Sigmoid colon (tissue), 7 donors: ENCODE results near the gene IPCEF1. TPM values are rescaled to one million over a fixed set of nuclear protein-coding genes. Genes with fewer than 3 reads are reported as not detected.

Source experiments
- DNase-seq: peaks from one replicate; pipeline ENCODE4 v3.0.0-alpha.2; 2019
- H3K27ac ChIP-seq, 4 donors: fragments of 200-600 bp; sonication (generic); one replicate each; pipeline ENCODE4 v1.5.1; 2016 to 2019; ENCODE audit warnings: mild to moderate bottlenecking in 1 of 4
- H3K27me3 ChIP-seq, 3 donors: fragments of 200-600 bp; sonication (generic); one replicate each; pipeline ENCODE4 v1.5.1; 2019; ENCODE audit warnings: mild to moderate bottlenecking in 1 of 3
- H3K36me3 ChIP-seq, 4 donors: fragments of 200-600 bp; sonication (generic); one replicate each; pipeline ENCODE4 v1.5.1; 2016 to 2019
- H3K4me1 ChIP-seq, 4 donors: fragments of 200-600 bp; sonication (generic); one replicate each; pipeline ENCODE4 v1.5.1; 2017 to 2019
- H3K4me3 ChIP-seq, 4 donors: fragments of 200-600 bp; sonication (generic); one replicate each; pipeline ENCODE4 v1.5.1; 2017 to 2019; ENCODE audit warnings: mild to moderate bottlenecking in 2 of 4, moderate library complexity in 1 of 4
- H3K9me3 ChIP-seq, 4 donors: fragments of 200-600 bp in 3 of 4; sonication (generic) in 3 of 4; one replicate each; pipeline versions ENCODE4 v1.5.1 to v1.6.1; 2013 to 2019
- EP300 ChIP-seq, 4 donors: sonication (generic); formaldehyde crosslinking; IDR thresholded peaks; one replicate each; pipeline ENCODE4 v1.6.1; 2017; ENCODE audit warnings: antibody characterized with exemption in 4 of 4
- POLR2A ChIP-seq, 2 donors: fragments of 450-650 bp; IDR thresholded peaks; one replicate each; pipeline ENCODE4 v1.6.1; 2016; ENCODE audit warnings: antibody characterized with exemption in 2 of 2, mild to moderate bottlenecking in 2 of 2, moderate library complexity in 2 of 2
- POLR2AphosphoS5 ChIP-seq, 4 donors: sonication (generic); formaldehyde crosslinking; IDR thresholded peaks; one replicate each; pipeline ENCODE4 v1.6.1; 2017; ENCODE audit warnings: antibody characterized with exemption in 4 of 4
- WGBS, 2 donors: extraction: QIAGEN DNeasy Blood & Tissue Kit; methylation state at CpG; one replicate each; pipeline ENCODE4 v1.1.7; 2013; 5-methylcytosine and 5-hydroxymethylcytosine counted together
- intact Hi-C: fragments of 100-400 bp; cut with DNase I; formaldehyde crosslinking; loops from one replicate; pipeline ENCODE4 v1.15.1; 2023
- polyA plus RNA-seq, 3 donors: library from polyadenylated mRNA; stranded (reverse); fragments of 200-250 nt; gene quantifications; one replicate each; pipeline ENCODE4 v1.2.3, GENCODE V29; 2013
- total RNA-seq, 4 donors: library from RNA; depleted of rRNA; stranded (reverse); fragments of >200 nt; gene quantifications; one replicate each; pipeline ENCODE4 v1.1.0, GENCODE V29; 2016
- TF ChIP-seq, protein P1 (sequence below), 4 experiments: fragments of 450-650 bp in 3 of 4; fragments of 200-600 bp in 1 of 4; IDR thresholded peaks; one replicate each; pipeline ENCODE4 v1.5.1; 2016 to 2019; ENCODE audit warnings: antibody characterized with exemption in 4 of 4, mild to moderate bottlenecking in 3 of 4, moderate library complexity in 2 of 4
- donor health status: healthy with polysubstance abuse.
- donor health status: Bipolar disorder and iron deficiency.
- donor health status: healthy.

Gene IPCEF1
- total and polyA plus RNA-seq, 7 donors: 0.28 to 5.5 (median 0.71) TPM

DNA sequence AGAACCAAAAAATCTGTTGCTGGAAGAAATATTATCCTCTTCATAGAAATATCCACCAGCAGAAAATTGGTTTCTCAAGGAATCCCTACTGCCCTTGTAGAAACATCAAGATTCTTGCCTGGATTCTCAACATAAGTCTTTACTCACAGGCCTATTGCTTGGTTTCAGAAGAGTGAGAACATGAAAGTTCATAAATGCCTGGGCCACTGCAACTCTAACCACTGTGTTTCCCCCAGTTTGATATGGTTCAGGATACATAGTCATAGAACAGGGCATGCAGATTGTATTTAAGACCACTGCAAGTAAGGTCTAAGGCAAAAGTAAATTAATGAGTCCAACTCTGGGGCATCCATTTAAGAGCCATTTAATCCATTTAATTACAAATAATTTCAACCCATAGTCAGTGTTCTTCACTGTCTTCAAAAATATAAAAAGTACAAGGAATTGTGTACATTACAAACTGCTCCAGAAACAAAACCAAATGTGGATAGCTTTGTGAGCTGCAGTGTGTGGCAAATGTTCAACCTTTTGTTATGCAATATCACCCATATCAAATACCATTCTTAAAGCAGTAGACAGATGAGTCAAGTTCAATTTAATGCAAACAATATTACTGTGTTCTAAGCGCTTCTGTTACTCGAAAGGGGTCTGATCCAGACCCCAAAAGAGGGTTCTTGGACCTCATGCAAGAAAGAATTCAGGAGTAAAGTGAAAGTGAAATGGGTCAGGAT lies 234.2 kb downstream of the IPCEF1 start:
- 87 to 91% methylated on average over 2 of the region's 2 CpGs for WGBS, 2 donors
- no peak for TF ChIP-seq POLR2A (IDR thresholded peaks at IDR 0.05)
- TF ChIP-seq EP300 (IDR thresholded peaks at IDR 0.05): no peak
- no peak for TF ChIP-seq POLR2AphosphoS5 (IDR thresholded peaks at IDR 0.05)
- TF ChIP-seq, protein P1, sequence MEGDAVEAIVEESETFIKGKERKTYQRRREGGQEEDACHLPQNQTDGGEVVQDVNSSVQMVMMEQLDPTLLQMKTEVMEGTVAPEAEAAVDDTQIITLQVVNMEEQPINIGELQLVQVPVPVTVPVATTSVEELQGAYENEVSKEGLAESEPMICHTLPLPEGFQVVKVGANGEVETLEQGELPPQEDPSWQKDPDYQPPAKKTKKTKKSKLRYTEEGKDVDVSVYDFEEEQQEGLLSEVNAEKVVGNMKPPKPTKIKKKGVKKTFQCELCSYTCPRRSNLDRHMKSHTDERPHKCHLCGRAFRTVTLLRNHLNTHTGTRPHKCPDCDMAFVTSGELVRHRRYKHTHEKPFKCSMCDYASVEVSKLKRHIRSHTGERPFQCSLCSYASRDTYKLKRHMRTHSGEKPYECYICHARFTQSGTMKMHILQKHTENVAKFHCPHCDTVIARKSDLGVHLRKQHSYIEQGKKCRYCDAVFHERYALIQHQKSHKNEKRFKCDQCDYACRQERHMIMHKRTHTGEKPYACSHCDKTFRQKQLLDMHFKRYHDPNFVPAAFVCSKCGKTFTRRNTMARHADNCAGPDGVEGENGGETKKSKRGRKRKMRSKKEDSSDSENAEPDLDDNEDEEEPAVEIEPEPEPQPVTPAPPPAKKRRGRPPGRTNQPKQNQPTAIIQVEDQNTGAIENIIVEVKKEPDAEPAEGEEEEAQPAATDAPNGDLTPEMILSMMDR (IDR thresholded peaks at IDR 0.05): no peak

DNA sequence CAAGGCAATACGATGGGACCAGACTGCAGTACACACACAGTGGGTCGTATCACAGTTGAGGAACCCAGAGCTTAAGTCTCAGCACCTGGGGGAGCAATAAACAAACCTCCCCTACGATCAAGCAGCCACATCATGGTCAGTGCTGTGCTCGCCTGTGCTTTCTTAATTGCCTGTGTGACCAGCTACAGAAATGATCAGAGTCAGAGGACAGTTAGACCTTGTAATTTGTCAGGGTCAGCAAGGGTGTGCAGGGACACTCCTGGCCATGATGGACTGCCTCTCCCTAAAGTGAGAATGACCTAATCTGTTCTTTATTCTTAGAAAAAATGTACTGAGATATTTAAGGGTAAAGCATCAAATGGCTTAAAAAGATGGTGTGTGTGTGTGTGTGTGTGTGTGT lies 239.1 kb downstream of the IPCEF1 start:
- 67 to 72% methylated on average over 4 of the region's 4 CpGs for WGBS, 2 donors
- intact Hi-C loops: no loop called here
- H3K27me3 ChIP-seq: no peaks in the 10 kb centered on the region
- no peak overlapping the region for H3K4me3 ChIP-seq
- H3K27ac ChIP-seq: no peak overlapping the region
- DNase-seq: no peak
- TF ChIP-seq POLR2AphosphoS5 (IDR thresholded peaks at IDR 0.05) (no peak), EP300 (IDR thresholded peaks at IDR 0.05) (no peak)
- TF ChIP-seq, protein P1 (IDR thresholded peaks at IDR 0.05): no peak
- no peaks in the 10 kb centered on the region for H3K4me1 ChIP-seq
- no peaks in the 10 kb centered on the region for H3K9me3 ChIP-seq
- H3K36me3 ChIP-seq: no peaks in the 10 kb centered on the region

More for the DNA sequence above, 234.2 kb downstream of the IPCEF1 start:
- H3K27ac ChIP-seq: no peak overlapping the region
- H3K4me3 ChIP-seq: no peak overlapping the region
- peaks cover 0 to 4% (median 0%) of the 10 kb centered on the region in 4 donors for H3K9me3 ChIP-seq
- H3K27me3 ChIP-seq: no peaks in the 10 kb centered on the region
- H3K36me3 ChIP-seq: no peaks in the 10 kb centered on the region
- DNase-seq: no peak
- no peaks in the 10 kb centered on the region for H3K4me1 ChIP-seq
- intact Hi-C loops: no loop called here

DNA sequence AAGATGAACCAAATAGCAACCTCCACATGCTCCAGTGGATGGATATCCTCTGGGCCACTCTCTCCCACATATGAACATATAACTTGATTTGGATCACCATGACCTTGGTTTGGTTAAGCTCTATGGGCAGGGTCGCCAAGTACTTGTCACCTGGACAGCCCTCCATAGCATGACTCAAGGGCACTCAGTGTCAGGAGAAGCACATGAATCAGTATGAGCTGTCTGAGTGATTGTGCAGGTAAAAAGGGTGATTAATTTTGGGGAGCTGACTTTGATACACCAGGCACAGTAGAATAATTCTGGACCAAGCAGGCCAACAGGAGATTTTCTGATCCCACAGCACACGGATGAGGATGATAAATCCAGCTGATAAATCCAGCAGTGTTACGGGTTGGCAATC lies 243.2 kb downstream of the IPCEF1 start:
- intact Hi-C loops: no loop called here
- H3K27ac ChIP-seq: no peak overlapping the region
- no peak overlapping the region for H3K4me3 ChIP-seq
- H3K27me3 ChIP-seq: no peaks in the 10 kb centered on the region
- H3K9me3 ChIP-seq: no peaks in the 10 kb centered on the region
- WGBS, 2 donors: 89 to 92% methylated on average over 3 of the region's 3 CpGs
- no peak for TF ChIP-seq POLR2AphosphoS5 (IDR thresholded peaks at IDR 0.05)
- TF ChIP-seq POLR2A (IDR thresholded peaks at IDR 0.05): no peak
- TF ChIP-seq, protein P1 (IDR thresholded peaks at IDR 0.05): no peak
- TF ChIP-seq EP300 (IDR thresholded peaks at IDR 0.05): no peak
- H3K36me3 ChIP-seq: no peaks in the 10 kb centered on the region
- no peaks in the 10 kb centered on the region for H3K4me1 ChIP-seq
- DNase-seq: no peak

DNA sequence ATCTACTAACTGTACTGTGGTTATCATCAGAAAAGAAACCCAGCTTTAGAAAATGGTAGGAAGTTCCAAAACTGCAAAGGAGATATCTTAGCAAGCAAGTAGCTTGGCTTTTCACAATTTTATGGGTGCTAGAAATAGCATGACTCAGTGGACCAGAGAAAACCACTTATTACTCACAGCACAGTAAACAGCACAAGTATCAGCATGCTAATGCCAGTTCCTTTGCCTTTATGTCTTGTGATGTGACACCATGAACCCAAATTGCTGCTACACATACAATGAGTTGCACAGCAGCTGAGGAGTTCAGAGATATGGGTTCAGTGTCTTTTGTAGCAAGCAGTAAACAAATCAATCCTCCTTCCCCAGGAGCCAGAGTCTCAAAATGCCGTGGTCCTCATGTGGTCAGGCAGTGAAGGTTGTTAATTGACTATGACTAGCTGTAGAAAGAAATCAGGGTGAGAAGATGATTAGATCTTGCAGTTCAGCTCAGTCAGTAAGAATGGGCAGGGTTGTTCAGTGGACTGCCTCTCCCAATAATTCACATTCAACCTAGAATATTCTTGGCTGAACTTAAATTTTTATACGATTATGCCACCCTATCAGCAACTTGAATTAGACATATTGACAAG lies 244.3 kb downstream of the IPCEF1 start:
- no peaks in the 10 kb centered on the region for H3K27me3 ChIP-seq
- intact Hi-C loops: no loop called here
- no peaks in the 10 kb centered on the region for H3K36me3 ChIP-seq
- no peak overlapping the region for H3K27ac ChIP-seq
- DNase-seq: no peak
- H3K4me1 ChIP-seq: no peaks in the 10 kb centered on the region
- H3K9me3 ChIP-seq: no peaks in the 10 kb centered on the region
- whole genome bisulfite sequencing, 2 donors: 84 to 86% methylated on average over 2 of the region's 2 CpGs
- TF ChIP-seq POLR2AphosphoS5 (IDR thresholded peaks at IDR 0.05): no peak
- TF ChIP-seq, protein P1 (IDR thresholded peaks at IDR 0.05): no peak
- TF ChIP-seq POLR2A (IDR thresholded peaks at IDR 0.05): no peak
- no peak for TF ChIP-seq EP300 (IDR thresholded peaks at IDR 0.05)
- no peak overlapping the region for H3K4me3 ChIP-seq
